Lower leg skin (tissue), 4 donors: ENCODE measurements around the gene TAF10. TPM values are rescaled to one million over a fixed set of nuclear protein-coding genes. Genes with fewer than 3 reads are reported as not detected.

Source experiments
- DNase-seq, 2 donors: peaks; one replicate each; pipeline ENCODE4 v3.0.0-alpha.2; 2019; ENCODE audit warnings: low spot score in 2 of 2
- H3K4me3 ChIP-seq: fragments of 200-600 bp; sonication (generic); 2 replicates; pipeline ENCODE4 v1.5.1; 2017; ENCODE audit warnings: mild to moderate bottlenecking, low read depth; ENCODE audit not compliant: poor library complexity, severe bottlenecking
- CTCF ChIP-seq, 3 donors: fragments of 450-650 bp; IDR thresholded peaks; one replicate each; pipeline ENCODE4 v1.5.1; 2016; ENCODE audit warnings: antibody characterized with exemption in 3 of 3, mild to moderate bottlenecking in 3 of 3, moderate library complexity in 2 of 3
- POLR2A ChIP-seq, 2 donors: fragments of 450-650 bp; IDR thresholded peaks; one replicate each; pipeline ENCODE4 v1.6.1; 2016 to 2017; ENCODE audit warnings: antibody characterized with exemption in 2 of 2, mild to moderate bottlenecking in 1 of 2, moderate library complexity in 1 of 2
- WGBS, 2 donors: methylation state at CpG; one replicate each; pipeline ENCODE4 v1.1.5; 2018; 5-methylcytosine and 5-hydroxymethylcytosine counted together
- intact Hi-C: fragments of 100-400 bp; cut with DNase I; formaldehyde crosslinking; loops from one replicate; pipeline ENCODE4 v1.15.0; 2023; ENCODE audit warnings: low total_unique reads
- total RNA-seq, 4 donors: library from RNA; depleted of rRNA; stranded (reverse); fragments of >200 nt; gene quantifications; one replicate each; pipeline ENCODE4 v1.1.0, GENCODE V29; 2016

The TAF10 gene
- total RNA-seq, 4 donors from 2014 or later = 41.1 to 105 (median 61.8) TPM

- intact Hi-C loops = no loop called here
- WGBS, 2 donors = 47 to 53% methylated on average over 7 of the region's 7 CpGs
- TF ChIP-seq CTCF (IDR thresholded peaks at IDR 0.05) = no peak
- no peak for TF ChIP-seq POLR2A (IDR thresholded peaks at IDR 0.05)
- peak overlapping the region; percentile 75 for H3K4me3 ChIP-seq
- peak; percentile 10 to 42 for DNase-seq
Measured at GRCh38 chr11:6602096-6602940, 9.7 kb downstream of the TAF10 start.

- no peak overlapping the region for H3K4me3 ChIP-seq
- TF ChIP-seq CTCF (IDR thresholded peaks at IDR 0.05) = no peak
- TF ChIP-seq POLR2A (IDR thresholded peaks at IDR 0.05) = no peak
- DNase-seq = no peak
- intact Hi-C loops = no loop called here
- WGBS, 2 donors = 91 to 92% methylated on average over 12 to 13 of the region's 13 CpGs
Measured at GRCh38 chr11:6601041-6601461, 11.0 kb downstream of the TAF10 start.

- TF ChIP-seq CTCF (IDR thresholded peaks at IDR 0.05) (no peak), POLR2A (IDR thresholded peaks at IDR 0.05) (no peak)
- DNase-seq = no peak
- WGBS, 2 donors = 88 to 90% methylated on average over 2 of the region's 2 CpGs
- intact Hi-C loops = no loop called here
- no peak overlapping the region for H3K4me3 ChIP-seq
Measured at GRCh38 chr11:6599881-6600390, 12.1 kb downstream of the TAF10 start.

- intact Hi-C loops = no loop called here
- no peak for TF ChIP-seq POLR2A (IDR thresholded peaks at IDR 0.05)
- TF ChIP-seq CTCF (IDR thresholded peaks at IDR 0.05) = no peak
- no peak overlapping the region for H3K4me3 ChIP-seq
- 76 to 94% methylated on average over 1 of the region's 1 CpG for WGBS, 2 donors
- no peak for DNase-seq
Measured at GRCh38 chr11:6599449-6599848, 12.6 kb downstream of the TAF10 start.

GRCh38 chr11:6598555-6598954 lies 13.5 kb downstream of the TAF10 start:
- no peak for DNase-seq
- TF ChIP-seq POLR2A (IDR thresholded peaks at IDR 0.05) (no peak), CTCF (IDR thresholded peaks at IDR 0.05) (no peak)
- intact Hi-C loops = no loop called here
- 66 to 86% methylated on average over 3 of the region's 3 CpGs for WGBS, 2 donors
- no peak overlapping the region for H3K4me3 ChIP-seq
